ENCODE data around the gene YTHDC1. TPM values are rescaled to one million over a fixed set of nuclear protein-coding genes. Genes with fewer than 3 reads are reported as not detected.

The YTHDC1 gene
- total RNA-seq, 2 donors from 2014 or later, result 56.0 to 63.3 TPM

DNA sequence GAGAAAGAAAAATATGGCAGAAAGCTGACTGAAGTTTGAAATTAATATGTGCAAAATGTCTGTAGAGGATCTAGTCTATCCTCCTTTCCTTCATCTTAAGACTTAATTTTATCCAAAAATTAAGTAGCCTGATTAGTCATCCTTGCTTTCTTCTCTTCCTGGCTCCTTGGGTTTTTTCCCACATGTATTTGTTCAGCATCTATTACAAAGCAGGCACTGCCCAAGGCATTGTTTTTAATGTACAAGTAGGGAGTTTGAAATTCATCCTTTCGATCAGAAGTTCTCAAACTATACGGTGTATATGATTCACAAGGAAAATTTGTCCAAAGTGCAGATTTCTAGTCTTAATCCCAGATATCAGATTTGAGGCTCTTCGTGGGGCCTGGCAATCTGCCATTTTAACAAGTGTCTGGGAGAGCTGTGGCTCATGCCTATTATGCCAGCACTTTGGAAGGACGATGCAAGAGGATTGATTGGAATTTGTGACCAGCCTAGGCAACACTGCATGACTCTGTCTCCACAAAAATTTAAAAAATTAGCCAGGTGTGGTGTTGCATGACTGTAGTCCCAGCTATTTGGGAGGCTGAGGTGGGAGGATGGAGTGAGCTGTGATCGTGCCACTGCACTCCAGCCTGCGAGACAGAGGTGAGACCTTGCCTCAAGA is 19.4 kb upstream of the YTHDC1 start:
- no peaks in the 10 kb centered on the region for H3K4me1 ChIP-seq
- TF ChIP-seq POLR2A (IDR thresholded peaks at IDR 0.05), result no peak
- no peak overlapping the region for H3K4me3 ChIP-seq
- intact Hi-C loops (cut with DNase I), result no loop called here
- no peaks in the 10 kb centered on the region for H3K27me3 ChIP-seq
- WGBS, 2 donors, result 38 to 47% methylated on average over 6 of the region's 6 CpGs
- peak; percentile 69 for ATAC-seq
- peak in 2 of 4 donors; percentile 10 to 34 for DNase-seq
- H3K27ac ChIP-seq, result peak overlapping the region; percentile 45 to 70 (median 62)
- no peaks in the 10 kb centered on the region for H3K36me3 ChIP-seq (replicated peaks in 1 of 2; ENCODE audit: insufficient read depth in 1 of 2, low read depth in 2 of 2)
- H3K9me3 ChIP-seq, result no peaks in the 10 kb centered on the region

DNA sequence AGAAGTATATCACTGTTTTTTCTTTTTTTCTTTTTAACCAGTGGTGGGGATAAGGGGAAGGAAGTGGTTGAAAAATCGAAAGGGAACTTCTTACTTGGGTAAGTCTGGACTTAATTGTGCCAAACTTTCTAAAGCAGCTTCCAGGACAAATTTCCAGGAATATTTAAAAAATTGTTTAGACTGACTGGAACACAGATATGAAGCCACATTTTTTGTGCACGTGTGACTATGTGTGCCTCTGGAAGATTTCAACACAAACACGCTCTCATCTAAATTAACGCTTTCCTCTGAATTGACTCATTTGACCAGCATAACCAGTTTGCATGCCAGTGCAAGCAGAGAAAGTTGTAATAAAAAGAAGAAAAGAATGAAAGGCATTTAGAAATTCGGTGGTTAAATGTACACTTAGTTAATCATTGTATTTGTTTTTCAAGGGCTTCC is 18.8 kb upstream of the YTHDC1 start:
- ATAC-seq, result peak; percentile 70

DNA sequence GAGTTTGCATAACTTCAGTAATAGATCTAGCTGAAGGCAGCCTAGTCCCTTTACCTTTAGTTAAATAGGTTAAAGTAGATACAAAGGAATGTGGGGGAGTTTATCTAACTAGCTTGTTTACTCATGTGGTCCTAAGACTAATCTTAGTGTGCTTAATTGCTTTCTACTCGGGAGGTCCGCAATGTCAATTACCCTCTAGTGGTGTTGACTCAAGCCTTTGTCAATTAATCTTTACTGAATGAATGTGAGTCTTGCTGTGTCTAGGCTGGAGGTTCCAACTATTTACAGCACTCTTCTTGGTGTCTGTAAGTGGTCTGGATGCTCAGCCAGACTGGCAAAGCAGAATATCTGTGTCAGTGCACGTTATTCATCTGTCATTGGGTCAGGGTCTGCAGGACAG is 17.9 kb upstream of the YTHDC1 start:
- Histone ChIP-seq H3K27ac (peak overlapping the region in 3 of 4 donors; percentile 57 to 70 (median 67)), H3K9me3 (no peaks in the 10 kb centered on the region), H3K27me3 (no peaks in the 10 kb centered on the region), H3K4me3 (no peak overlapping the region), H3K4me1 (no peaks in the 10 kb centered on the region), H3K36me3 (replicated peaks in 1 of 2; ENCODE audit: insufficient read depth in 1 of 2, low read depth in 2 of 2) (no peaks in the 10 kb centered on the region)
- intact Hi-C loops (cut with DNase I), result no loop called here
- ATAC-seq, result no peak
- TF ChIP-seq, protein P1, sequence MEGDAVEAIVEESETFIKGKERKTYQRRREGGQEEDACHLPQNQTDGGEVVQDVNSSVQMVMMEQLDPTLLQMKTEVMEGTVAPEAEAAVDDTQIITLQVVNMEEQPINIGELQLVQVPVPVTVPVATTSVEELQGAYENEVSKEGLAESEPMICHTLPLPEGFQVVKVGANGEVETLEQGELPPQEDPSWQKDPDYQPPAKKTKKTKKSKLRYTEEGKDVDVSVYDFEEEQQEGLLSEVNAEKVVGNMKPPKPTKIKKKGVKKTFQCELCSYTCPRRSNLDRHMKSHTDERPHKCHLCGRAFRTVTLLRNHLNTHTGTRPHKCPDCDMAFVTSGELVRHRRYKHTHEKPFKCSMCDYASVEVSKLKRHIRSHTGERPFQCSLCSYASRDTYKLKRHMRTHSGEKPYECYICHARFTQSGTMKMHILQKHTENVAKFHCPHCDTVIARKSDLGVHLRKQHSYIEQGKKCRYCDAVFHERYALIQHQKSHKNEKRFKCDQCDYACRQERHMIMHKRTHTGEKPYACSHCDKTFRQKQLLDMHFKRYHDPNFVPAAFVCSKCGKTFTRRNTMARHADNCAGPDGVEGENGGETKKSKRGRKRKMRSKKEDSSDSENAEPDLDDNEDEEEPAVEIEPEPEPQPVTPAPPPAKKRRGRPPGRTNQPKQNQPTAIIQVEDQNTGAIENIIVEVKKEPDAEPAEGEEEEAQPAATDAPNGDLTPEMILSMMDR (IDR thresholded peaks at IDR 0.05), result no peak
- no peak for TF ChIP-seq POLR2A (IDR thresholded peaks at IDR 0.05)
- no peak for DNase-seq
- 41 to 47% methylated on average over 3 of the region's 3 CpGs for WGBS, 2 donors

More for the DNA sequence above, 18.8 kb upstream of the YTHDC1 start:
- H3K9me3 ChIP-seq, result no peaks in the 10 kb centered on the region
- peak in 2 of 4 donors; percentile 20 to 29 for DNase-seq
- H3K27ac ChIP-seq, result peak overlapping the region in 3 of 4 donors; percentile 57 to 70 (median 67)
- no peaks in the 10 kb centered on the region for H3K4me1 ChIP-seq
- H3K36me3 ChIP-seq (replicated peaks in 1 of 2; ENCODE audit: insufficient read depth in 1 of 2, low read depth in 2 of 2), result no peaks in the 10 kb centered on the region
- H3K4me3 ChIP-seq, result no peak overlapping the region
- no peaks in the 10 kb centered on the region for H3K27me3 ChIP-seq
- no peak for TF ChIP-seq POLR2A (IDR thresholded peaks at IDR 0.05)
- TF ChIP-seq, protein P1 (IDR thresholded peaks at IDR 0.05), result no peak
- intact Hi-C loops (cut with DNase I), result no loop called here
- 25 to 36% methylated on average over 5 of the region's 5 CpGs for WGBS, 2 donors

DNA sequence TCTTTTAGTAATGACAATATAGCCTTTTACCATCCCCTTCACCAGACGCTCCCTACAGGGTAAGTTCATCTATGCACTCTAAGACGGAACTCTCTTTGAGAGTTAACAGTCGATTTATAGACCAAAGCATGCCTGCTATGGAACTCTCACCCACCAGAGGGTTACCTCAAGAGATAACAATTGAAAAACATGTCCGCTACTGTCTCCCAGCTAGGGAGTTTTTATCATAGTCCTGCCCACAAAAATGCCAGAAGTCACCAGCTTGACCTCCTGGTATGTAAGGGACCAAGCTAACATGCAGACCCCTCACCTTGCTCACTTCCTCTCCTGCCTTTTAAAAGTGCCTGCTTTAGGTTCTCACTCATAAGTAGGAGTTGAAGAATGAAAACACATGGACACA is 16.7 kb upstream of the YTHDC1 start:
- WGBS, 2 donors, result 78 to 80% methylated on average over 4 of the region's 4 CpGs
- H3K4me1 ChIP-seq, result no peaks in the 10 kb centered on the region
- no peak for DNase-seq

DNA sequence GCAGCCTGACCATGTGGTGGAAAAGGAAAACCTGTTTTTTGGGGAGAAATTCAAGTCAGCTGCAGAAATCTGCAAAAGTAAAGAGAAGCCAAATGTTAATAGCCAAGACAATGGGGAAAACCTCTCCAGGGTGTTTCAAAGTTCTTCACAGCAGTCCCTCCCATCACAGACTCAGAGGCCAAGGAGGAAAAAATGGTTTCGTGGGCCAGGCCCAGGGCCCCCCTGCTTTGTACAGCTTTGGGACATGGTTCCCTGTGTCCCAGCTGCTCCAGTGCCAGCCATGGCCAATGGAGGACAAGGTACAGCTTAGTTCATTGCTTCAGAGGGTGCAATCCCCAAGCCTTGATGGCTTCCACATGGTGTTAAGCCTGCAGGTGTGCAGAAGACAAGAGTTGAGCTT is 15.2 kb upstream of the YTHDC1 start:
- no peak overlapping the region for H3K4me3 ChIP-seq
- DNase-seq (no peak), ATAC-seq (no peak)
- no peak overlapping the region for H3K27ac ChIP-seq
- H3K36me3 ChIP-seq (replicated peaks in 1 of 2; ENCODE audit: insufficient read depth in 1 of 2, low read depth in 2 of 2), result no peaks in the 10 kb centered on the region
- H3K27me3 ChIP-seq, result no peaks in the 10 kb centered on the region
- no peaks in the 10 kb centered on the region for H3K9me3 ChIP-seq
- no peaks in the 10 kb centered on the region for H3K4me1 ChIP-seq
- WGBS, 2 donors, result 71 to 90% methylated on average over 1 of the region's 1 CpG
- TF ChIP-seq, protein P1 (IDR thresholded peaks at IDR 0.05), result no peak
- TF ChIP-seq POLR2A (IDR thresholded peaks at IDR 0.05), result no peak
- intact Hi-C loops (cut with DNase I), result no loop called here

More for the DNA sequence above, 16.7 kb upstream of the YTHDC1 start:
- H3K27ac ChIP-seq, result no peak overlapping the region
- H3K27me3 ChIP-seq, result no peaks in the 10 kb centered on the region
- no peak overlapping the region for H3K4me3 ChIP-seq
- no peak for TF ChIP-seq POLR2A (IDR thresholded peaks at IDR 0.05)
- TF ChIP-seq, protein P1 (IDR thresholded peaks at IDR 0.05), result no peak
- H3K9me3 ChIP-seq, result no peaks in the 10 kb centered on the region
- ATAC-seq, result no peak
- intact Hi-C loops (cut with DNase I), result no loop called here
- no peaks in the 10 kb centered on the region for H3K36me3 ChIP-seq (replicated peaks in 1 of 2; ENCODE audit: insufficient read depth in 1 of 2, low read depth in 2 of 2)
